B cell (primary cell): Measurements from ENCODE around the gene TOR1AIP1. TPM values are rescaled to one million over a fixed set of nuclear protein-coding genes. Genes with fewer than 3 reads are reported as not detected.

Experiments
- ATAC-seq: fragments of 200-7000 bp; cut with Tn5 transposase; one replicate; pipeline ENCODE4 v1.10.0; 2021; ENCODE audit warnings: low read depth, mild to moderate bottlenecking, moderate number of reproducible peaks, moderate library complexity
- CTCF ChIA-PET: fragments of 350-600 bp; sonication (Branson Sonifier 250); formaldehyde crosslinking; loops from one replicate; lab custom pipeline; 2021; ENCODE audit warnings: antibody characterized with exemption, inconsistent platforms; lab: Charles Lee
- POLR2A ChIA-PET: fragments of 350-600 bp; sonication (Branson Sonifier 250); formaldehyde crosslinking; loops from one replicate; lab custom pipeline; 2021; ENCODE audit warnings: antibody characterized with exemption; lab: Charles Lee
- DNase-seq: peaks from one replicate; pipeline ENCODE4 v3.0.0; 2013
- H2AFZ ChIP-seq: 2 replicates; pipeline ENCODE4 v1.6.1; 2012; ENCODE audit warnings: mild to moderate bottlenecking, low read depth, low read length; ENCODE audit not compliant: insufficient read depth, poor library complexity, severe bottlenecking
- H3K27ac ChIP-seq, 2 donors: 1 replicate in 1 of 2; 2 replicates in 1 of 2; pipeline ENCODE4 v1.5.1; 2012 to 2013; ENCODE audit warnings: low read length in 2 of 2, mild to moderate bottlenecking in 2 of 2, moderate library complexity in 1 of 2
- H3K27me3 ChIP-seq, 4 experiments: fragments of 200-600 bp in 1 of 4; sonication (generic) in 1 of 4; replicated peaks in 1 of 4; 1 replicate in 2 of 4; 2 replicates in 2 of 4; pipeline versions ENCODE4 v1.6.1 to v1.7.0; 2013 to 2016; ENCODE audit warnings: low read length in 3 of 4, mild to moderate bottlenecking in 2 of 4, mixed read lengths in 1 of 4, moderate library complexity in 1 of 4; ENCODE audit not compliant: insufficient read depth in 4 of 4, control insufficient read depth in 3 of 4; ENCODE audit errors: control extremely low read depth in 1 of 4
- H3K36me3 ChIP-seq, 2 experiments: replicated peaks in 1 of 2; 1 replicate in 1 of 2; 2 replicates in 1 of 2; pipeline versions ENCODE4 v1.6.1 to v1.7.1; 2013; ENCODE audit warnings: low read length in 1 of 2; ENCODE audit not compliant: insufficient read depth in 2 of 2, control insufficient read depth in 1 of 2; ENCODE audit errors: control extremely low read depth in 1 of 2, extremely low read depth in 1 of 2
- H3K4me1 ChIP-seq, 2 donors: fragments of 200-600 bp in 1 of 2; sonication (generic) in 1 of 2; 1 replicate in 1 of 2; 2 replicates in 1 of 2; pipeline versions ENCODE4 v1.5.1 to v1.6.1; 2013 to 2017; ENCODE audit warnings: low read length in 2 of 2; ENCODE audit not compliant: control insufficient read depth in 2 of 2, insufficient read depth in 2 of 2
- H3K4me2 ChIP-seq: replicated peaks from 2 replicates; pipeline ENCODE3; 2012; ENCODE audit warnings: mild to moderate bottlenecking, low read depth, low read length; ENCODE audit not compliant: poor library complexity, severe bottlenecking
- H3K4me3 ChIP-seq, 5 experiments: fragments of 200-600 bp in 1 of 5; sonication (generic) in 1 of 5; 1 replicate in 3 of 5; 2 replicates in 2 of 5; pipeline versions ENCODE4 v1.5.1 to v1.7.0; 2011 to 2016; ENCODE audit warnings: low read length in 4 of 5, mild to moderate bottlenecking in 4 of 5, low read depth in 2 of 5, control low read depth in 1 of 5, moderate library complexity in 1 of 5; ENCODE audit not compliant: insufficient read depth in 1 of 5; ENCODE audit errors: control extremely low read depth in 1 of 5, extremely low read depth in 1 of 5
- H3K79me2 ChIP-seq: fragments of 200-600 bp; sonication (generic); one replicate; pipeline ENCODE4 v1.6.0; 2016; ENCODE audit warnings: low read length; ENCODE audit not compliant: control insufficient read depth, insufficient read depth
- H3K9ac ChIP-seq: fragments of 200-600 bp; sonication (generic); 2 replicates; pipeline ENCODE4 v1.6.1; 2017; ENCODE audit warnings: mild to moderate bottlenecking, low read length, moderate library complexity
- H3K9me3 ChIP-seq, 3 donors: one replicate each; pipeline versions ENCODE4 v1.6.1 to v1.7.1; 2013; ENCODE audit warnings: low read length in 2 of 3; ENCODE audit not compliant: control insufficient read depth in 2 of 3, insufficient read depth in 1 of 3; ENCODE audit errors: control extremely low read depth in 1 of 3
- H4K20me1 ChIP-seq: 2 replicates; pipeline ENCODE4 v1.6.0; 2012; ENCODE audit warnings: mild to moderate bottlenecking, low read length; ENCODE audit not compliant: insufficient read depth, control insufficient read depth, poor library complexity, severe bottlenecking
- H3K27ac Mint-ChIP-seq: one replicate; pipeline ENCODE4 v1.8.0; 2021; ENCODE audit warnings: mixed read lengths
- H3K27me3 Mint-ChIP-seq: one replicate; pipeline ENCODE4 v1.8.0; 2021; ENCODE audit warnings: mixed read lengths
- H3K4me1 Mint-ChIP-seq: one replicate; pipeline ENCODE4 v1.8.0; 2021; ENCODE audit warnings: mixed read lengths
- H3K4me3 Mint-ChIP-seq: one replicate; pipeline ENCODE4 v1.8.0; 2021; ENCODE audit warnings: mixed read lengths
- H3K9me3 Mint-ChIP-seq: one replicate; pipeline ENCODE4 v1.8.0; 2022; ENCODE audit warnings: mixed read lengths; ENCODE audit not compliant: insufficient read depth
- CTCF ChIP-seq: fragments of 200-600 bp; IDR thresholded peaks from one replicate; pipeline ENCODE4 v1.8.0; 2022; ENCODE audit warnings: antibody characterized with exemption, mild to moderate bottlenecking
- EZH2 ChIP-seq: IDR thresholded peaks from 2 replicates; pipeline ENCODE4 v1.6.1; 2012; ENCODE audit warnings: borderline replicate concordance, low read depth, mild to moderate bottlenecking, moderate library complexity, low read length; ENCODE audit not compliant: insufficient read depth, poor library complexity, severe bottlenecking
- WGBS: methylation state at CpG from one replicate; pipeline ENCODE4 v1.1.5; 2013; ENCODE audit warnings: missing lambda C conversion rate; ENCODE audit not compliant: insufficient coverage; 5-methylcytosine and 5-hydroxymethylcytosine counted together
- intact Hi-C: fragments of 100-400 bp; cut with micrococcal nuclease; formaldehyde crosslinking; loops from one replicate; pipeline ENCODE4 v1.10.0; 2022
- polyA plus RNA-seq: library from polyadenylated mRNA; depleted of rRNA; stranded (reverse); fragments of >200 nt; gene quantifications from 2 replicates; pipeline ENCODE4 v1.2.3, GENCODE V29; 2012
- total RNA-seq, 2 donors: library from RNA; stranded (reverse); fragments of 120-200 nt in 1 of 2; gene quantifications; 1 replicate in 1 of 2; 2 replicates in 1 of 2; pipeline versions ENCODE4 v1.2.3 to v1.2.4, GENCODE V29; 2013 to 2022

TOR1AIP1 gene
- total and polyA plus RNA-seq, 2 donors (not counting 1 experiment from before 2014, with no cell fraction given) = 43.3 to 98.1 TPM

- H3K4me3 ChIP-seq = peak overlapping the region; percentile 49 to 96 (median 92)
- peak overlapping the region; percentile 84 for H3K4me2 ChIP-seq
- Mint-ChIP-seq H3K27me3 (no peaks in the 10 kb centered on the region), H3K27ac (peak overlapping the region; percentile 93), H3K4me3 (peak overlapping the region; percentile 87), H3K4me1 (peaks cover 47% of the 10 kb centered on the region), H3K9me3 (no peaks in the 10 kb centered on the region)
- ChIA-PET CTCF (interaction anchor here (0.6 to 4.8 kb wide), 5 partner anchors 66 to 225 kb away, joined by 3 to 25 read pairs (median 5); partner anchors contain the start of gene TOR1AIP1), POLR2A (interaction anchor here (0.6 to 4.3 kb wide), 3 partner anchors 66 to 74 kb away, joined by 3 to 31 read pairs (median 5); partner anchors contain the start of gene TOR1AIP1)
- intact Hi-C loops = loop anchor here (1.0 to 10.0 kb wide), 7 partner anchors 72 to 1151 kb away; partner anchors contain the start of genes ACBD6, FAM20B, QSOX1 and TOR1AIP1
- peak overlapping the region; percentile 84 for H2AFZ ChIP-seq
- TF ChIP-seq EZH2 (no peak), CTCF (peak; percentile 52)
- peak overlapping the region; percentile 97 for H3K9ac ChIP-seq
- H3K36me3 ChIP-seq = no peaks in the 10 kb centered on the region
- H4K20me1 ChIP-seq = peaks cover 14% of the 10 kb centered on the region
- H3K4me1 ChIP-seq = peaks cover 42 to 46% of the 10 kb centered on the region in 2 donors
- DNase-seq (no peak), ATAC-seq (peak; percentile 13)
- WGBS = 6% methylated on average over 19 of the region's 19 CpGs
- H3K27ac ChIP-seq = peak overlapping the region; percentile 62 to 96
- peaks cover 50% of the 10 kb centered on the region for H3K79me2 ChIP-seq
- H3K9me3 ChIP-seq = no peaks in the 10 kb centered on the region
- H3K27me3 ChIP-seq = no peaks in the 10 kb centered on the region
Measured at GRCh38 chr1:179953974-179954492, 71.9 kb downstream of the TOR1AIP1 start.
